ENCODE results near the gene RIIAD1.
A peak's percentile ranks its signal among the peaks of the same experiment; 100 is the strongest.
"Not testable (repeated sequence)": the region's sequence is repeated elsewhere in the genome, so short reads cannot be mapped to it uniquely, and the experiment has no call there.

The RIIAD1 gene

GRCh38 chr1:151720974-151721787, at the start of gene RIIAD1:
Gene RIIAD1 (plus strand): TSS chr1:151721522. CDS start chr1:151721537, 15 bp downstream.
- Mint-ChIP-seq H3K27ac (peak within 1 kb of the TSS; percentile 29), H3K9me3 (no peaks in the 10 kb centered on the region), H3K4me3 (peak within 1 kb of the TSS; percentile 84), H3K4me1 (ENCODE audit: low read depth) (peaks cover 36% of the 10 kb centered on the region), H3K27me3 (peaks cover 89% of the 10 kb centered on the region), H3K36me3 (ENCODE audit: low read depth) (no peaks in the 10 kb centered on the region)
- intact Hi-C loops (cut with micrococcal nuclease), result no loop called here

GRCh38 chr1:151673407-151673806, 47.9 kb upstream of the RIIAD1 start:
- H3K27me3 Mint-ChIP-seq, result no peaks in the 10 kb centered on the region

GRCh38 chr1:151680391-151680790, 40.9 kb upstream of the RIIAD1 start:
- peaks cover 25% of the 10 kb centered on the region for H3K4me1 Mint-ChIP-seq (ENCODE audit: low read depth)
- H3K4me3 Mint-ChIP-seq, result no peak overlapping the region
- H3K27me3 Mint-ChIP-seq, result no peaks in the 10 kb centered on the region
- intact Hi-C loops (cut with micrococcal nuclease), result loop anchor here (10.0 kb wide), 1 partner anchor 46 kb away; no protein-coding TSS in a partner anchor
- H3K27ac Mint-ChIP-seq, result no peak overlapping the region
- H3K36me3 Mint-ChIP-seq (ENCODE audit: low read depth), result peaks cover 57% of the 10 kb centered on the region
- H3K9me3 Mint-ChIP-seq, result no peaks in the 10 kb centered on the region

More at GRCh38 chr1:151673407-151673806, 47.9 kb upstream of the RIIAD1 start:
- H3K4me1 Mint-ChIP-seq (ENCODE audit: low read depth), result peaks cover 27% of the 10 kb centered on the region
- intact Hi-C loops (cut with micrococcal nuclease), result no loop called here
- peaks cover 80% of the 10 kb centered on the region for H3K36me3 Mint-ChIP-seq (ENCODE audit: low read depth)
- H3K4me3 Mint-ChIP-seq, result no peak overlapping the region
- H3K9me3 Mint-ChIP-seq, result peaks cover 7% of the 10 kb centered on the region
- no peak overlapping the region for H3K27ac Mint-ChIP-seq

- no peak overlapping the region for H3K27ac Mint-ChIP-seq
Observed at GRCh38 chr1:151680826-151681225, 40.5 kb upstream of the RIIAD1 start.

GRCh38 chr1:151681923-151682322, 39.4 kb upstream of the RIIAD1 start:
- Mint-ChIP-seq H3K4me1 (ENCODE audit: low read depth) (peaks cover 25% of the 10 kb centered on the region), H3K36me3 (ENCODE audit: low read depth) (peaks cover 65% of the 10 kb centered on the region), H3K27me3 (no peaks in the 10 kb centered on the region), H3K9me3 (no peaks in the 10 kb centered on the region), H3K4me3 (no peak overlapping the region), H3K27ac (no peak overlapping the region)
- intact Hi-C loops (cut with micrococcal nuclease), result loop anchor here (10.0 kb wide), 1 partner anchor 47 kb away; no protein-coding TSS in a partner anchor

More at GRCh38 chr1:151680826-151681225, 40.5 kb upstream of the RIIAD1 start:
- Mint-ChIP-seq H3K4me3 (no peak overlapping the region), H3K36me3 (ENCODE audit: low read depth) (peaks cover 59% of the 10 kb centered on the region), H3K4me1 (ENCODE audit: low read depth) (peaks cover 25% of the 10 kb centered on the region), H3K27me3 (no peaks in the 10 kb centered on the region), H3K9me3 (no peaks in the 10 kb centered on the region)
- intact Hi-C loops (cut with micrococcal nuclease), result loop anchor here (10.0 kb wide), 1 partner anchor 46 kb away; no protein-coding TSS in a partner anchor

- H3K9me3 Mint-ChIP-seq, H3K4me3 Mint-ChIP-seq, H3K27me3 Mint-ChIP-seq, H3K27ac Mint-ChIP-seq: not testable (repeated sequence)
- peaks cover 24% of the 10 kb centered on the region for H3K4me1 Mint-ChIP-seq (ENCODE audit: low read depth)
- peaks cover 72% of the 10 kb centered on the region for H3K36me3 Mint-ChIP-seq (ENCODE audit: low read depth)
- intact Hi-C loops (cut with micrococcal nuclease), result loop anchor here (10.0 kb wide), 1 partner anchor 48 kb away; no protein-coding TSS in a partner anchor
Observed at GRCh38 chr1:151682901-151683300, 38.4 kb upstream of the RIIAD1 start.

- H3K27me3 Mint-ChIP-seq, result no peaks in the 10 kb centered on the region
- intact Hi-C loops (cut with micrococcal nuclease), result loop anchor here (10.0 kb wide), 1 partner anchor 49 kb away; no protein-coding TSS in a partner anchor
Observed at GRCh38 chr1:151684128-151684527, 37.2 kb upstream of the RIIAD1 start.

GRCh38 chr1:151686561-151686960, 34.8 kb upstream of the RIIAD1 start:
- Mint-ChIP-seq H3K4me3 (no peak overlapping the region), H3K27ac (no peak overlapping the region), H3K4me1 (ENCODE audit: low read depth) (peaks cover 10% of the 10 kb centered on the region), H3K36me3 (ENCODE audit: low read depth) (peaks cover 71% of the 10 kb centered on the region), H3K9me3 (no peaks in the 10 kb centered on the region), H3K27me3 (no peaks in the 10 kb centered on the region)
- intact Hi-C loops (cut with micrococcal nuclease), result loop anchor here (10.0 kb wide), 1 partner anchor 52 kb away; no protein-coding TSS in a partner anchor

More at GRCh38 chr1:151684128-151684527, 37.2 kb upstream of the RIIAD1 start:
- Mint-ChIP-seq H3K27ac (no peak overlapping the region), H3K4me3 (no peak overlapping the region), H3K36me3 (ENCODE audit: low read depth) (peaks cover 72% of the 10 kb centered on the region), H3K4me1 (ENCODE audit: low read depth) (peaks cover 17% of the 10 kb centered on the region), H3K9me3 (no peaks in the 10 kb centered on the region)

GRCh38 chr1:151689494-151689893, 31.8 kb upstream of the RIIAD1 start:
- Mint-ChIP-seq H3K27me3 (no peaks in the 10 kb centered on the region), H3K27ac (no peak overlapping the region), H3K4me1 (ENCODE audit: low read depth) (peaks cover 14% of the 10 kb centered on the region), H3K36me3 (ENCODE audit: low read depth) (peaks cover 79% of the 10 kb centered on the region), H3K4me3 (no peak overlapping the region), H3K9me3 (no peaks in the 10 kb centered on the region)
- intact Hi-C loops (cut with micrococcal nuclease), result loop anchor here (10.0 kb wide), 1 partner anchor 55 kb away; no protein-coding TSS in a partner anchor

- peaks cover 84% of the 10 kb centered on the region for H3K36me3 Mint-ChIP-seq (ENCODE audit: low read depth)
- no peaks in the 10 kb centered on the region for H3K27me3 Mint-ChIP-seq
- no peaks in the 10 kb centered on the region for H3K9me3 Mint-ChIP-seq
- H3K27ac Mint-ChIP-seq, result peak overlapping the region; percentile 54
- intact Hi-C loops (cut with micrococcal nuclease), result no loop called here
- H3K4me1 Mint-ChIP-seq (ENCODE audit: low read depth), result peaks cover 14% of the 10 kb centered on the region
- no peak overlapping the region for H3K4me3 Mint-ChIP-seq
Observed at GRCh38 chr1:151692226-151692625, 29.1 kb upstream of the RIIAD1 start.

GRCh38 chr1:151693057-151693651, 28.2 kb upstream of the RIIAD1 start:
- intact Hi-C loops (cut with micrococcal nuclease), result no loop called here
- H3K27me3 Mint-ChIP-seq, result no peaks in the 10 kb centered on the region
- peaks cover 14% of the 10 kb centered on the region for H3K4me1 Mint-ChIP-seq (ENCODE audit: low read depth)
- no peak overlapping the region for H3K4me3 Mint-ChIP-seq
- H3K36me3 Mint-ChIP-seq (ENCODE audit: low read depth), result peaks cover 84% of the 10 kb centered on the region
- no peak overlapping the region for H3K27ac Mint-ChIP-seq
- H3K9me3 Mint-ChIP-seq, result no peaks in the 10 kb centered on the region

GRCh38 chr1:151701515-151701914, 19.8 kb upstream of the RIIAD1 start:
- no peaks in the 10 kb centered on the region for H3K9me3 Mint-ChIP-seq
- H3K4me3 Mint-ChIP-seq, result no peak overlapping the region
- intact Hi-C loops (cut with micrococcal nuclease), result no loop called here
- H3K4me1 Mint-ChIP-seq (ENCODE audit: low read depth), result peaks cover 26% of the 10 kb centered on the region
- H3K27ac Mint-ChIP-seq, result no peak overlapping the region
- H3K27me3 Mint-ChIP-seq, result peaks cover 9% of the 10 kb centered on the region
- H3K36me3 Mint-ChIP-seq (ENCODE audit: low read depth), result peaks cover 54% of the 10 kb centered on the region

GRCh38 chr1:151702936-151703335, 18.4 kb upstream of the RIIAD1 start:
- Mint-ChIP-seq H3K9me3 (no peaks in the 10 kb centered on the region), H3K4me1 (ENCODE audit: low read depth) (peaks cover 26% of the 10 kb centered on the region), H3K27me3 (peaks cover 14% of the 10 kb centered on the region), H3K36me3 (ENCODE audit: low read depth) (peaks cover 40% of the 10 kb centered on the region), H3K4me3 (no peak overlapping the region), H3K27ac (peak overlapping the region; percentile 35)
- intact Hi-C loops (cut with micrococcal nuclease), result no loop called here

- intact Hi-C loops (cut with micrococcal nuclease), result no loop called here
- H3K27ac Mint-ChIP-seq, result no peak overlapping the region
- no peaks in the 10 kb centered on the region for H3K9me3 Mint-ChIP-seq
- H3K4me1 Mint-ChIP-seq (ENCODE audit: low read depth), result peaks cover 26% of the 10 kb centered on the region
- peaks cover 16% of the 10 kb centered on the region for H3K27me3 Mint-ChIP-seq
- peaks cover 31% of the 10 kb centered on the region for H3K36me3 Mint-ChIP-seq (ENCODE audit: low read depth)
- no peak overlapping the region for H3K4me3 Mint-ChIP-seq
Observed at GRCh38 chr1:151703813-151704212, 17.5 kb upstream of the RIIAD1 start.

All from dendritic cell treated with granulocyte-macrophage colony-stimulating factor and Interleukin-4, amounts not matched to agents 40 ng/mL and 50 ng/mL, for 4 days (primary cell).